GM10248 (cell line): ENCODE results near the gene HNRNPA2B1.
A peak's percentile ranks its signal among the peaks of the same experiment; 100 is the strongest.

Experiments used
- CTCF ChIA-PET: fragments of 300-600 bp; sonication (Branson Sonifier 250); formaldehyde crosslinking; extraction: SDS; loops from one replicate; lab custom pipeline; 2021; ENCODE audit warnings: antibody characterized with exemption; lab: Yijun Ruan, JAX
- POLR2A ChIA-PET: fragments of 350-650 bp; sonication (Branson Sonifier 250); formaldehyde crosslinking; extraction: SDS; loops from one replicate; lab custom pipeline; 2020; ENCODE audit warnings: antibody characterized with exemption; lab: Yijun Ruan, JAX
- DNase-seq: peaks from one replicate; pipeline ENCODE4 v3.0.0; 2012; ENCODE audit errors: extremely low spot score
- CTCF ChIP-seq: IDR thresholded peaks from 2 replicates; pipeline ENCODE4 v1.5.1; 2012; ENCODE audit warnings: mild to moderate bottlenecking, low read depth; ENCODE audit errors: extremely low read depth, missing control alignments, control extremely low read depth

HNRNPA2B1 gene

GRCh38 chr7:26203016-26203415 is 2.5 kb upstream of the HNRNPA2B1 start:
- ChIA-PET POLR2A (no interaction called here), CTCF (interaction anchor here (0.8 to 2.0 kb wide), 2 partner anchors 92 to 310 kb away, joined by 3 to 8 read pairs; no protein-coding TSS in a partner anchor)
- TF ChIP-seq CTCF, result no peak
- no peak for DNase-seq

- no peak for TF ChIP-seq CTCF
- ChIA-PET CTCF (interaction anchor here (0.8 to 2.0 kb wide), 4 partner anchors 21 to 310 kb away, joined by 3 to 8 read pairs (median 3); no protein-coding TSS in a partner anchor), POLR2A (interaction anchor here (0.6 to 2.5 kb wide), 4 partner anchors 11 to 1078 kb away, joined by 4 to 9 read pairs (median 6); partner anchors contain the start of gene CYCS)
- peak; percentile 49 for DNase-seq
Observed at GRCh38 chr7:26202019-26202990, 1.8 kb upstream of the HNRNPA2B1 start.

GRCh38 chr7:26201247-26202018 is 887 bp upstream of the HNRNPA2B1 start, which contains the start of gene CBX3:
Gene CBX3, plus strand, starts transcription at chr7:26201745. Its CDS starts 1,254 bp downstream, at chr7:26202999.
- ChIA-PET CTCF (interaction anchor here (0.9 to 2.0 kb wide), 3 partner anchors 22 to 309 kb away, joined by 3 to 8 read pairs (median 3); no protein-coding TSS in a partner anchor), POLR2A (interaction anchor here (0.6 to 2.5 kb wide), 7 partner anchors 10 to 1077 kb away, joined by 3 to 9 read pairs (median 4); partner anchors contain the start of gene CYCS)
- DNase-seq, result peak; percentile 87
- TF ChIP-seq CTCF, result no peak

- CTCF ChIA-PET, result interaction anchor here (0.8 to 1.3 kb wide), 2 partner anchors 9 to 11 kb away, joined by 3 to 4 read pairs; no protein-coding TSS in a partner anchor
- DNase-seq, result peak; percentile 43
- POLR2A ChIA-PET, result interaction anchor here (0.6 to 2.5 kb wide), 9 partner anchors 8 to 1488 kb away, joined by 3 to 12 read pairs (median 3); partner anchors contain the start of gene NFE2L3
- TF ChIP-seq CTCF, result no peak
Observed at GRCh38 chr7:26200038-26200443, 505 bp downstream of the HNRNPA2B1 start.

DNA sequence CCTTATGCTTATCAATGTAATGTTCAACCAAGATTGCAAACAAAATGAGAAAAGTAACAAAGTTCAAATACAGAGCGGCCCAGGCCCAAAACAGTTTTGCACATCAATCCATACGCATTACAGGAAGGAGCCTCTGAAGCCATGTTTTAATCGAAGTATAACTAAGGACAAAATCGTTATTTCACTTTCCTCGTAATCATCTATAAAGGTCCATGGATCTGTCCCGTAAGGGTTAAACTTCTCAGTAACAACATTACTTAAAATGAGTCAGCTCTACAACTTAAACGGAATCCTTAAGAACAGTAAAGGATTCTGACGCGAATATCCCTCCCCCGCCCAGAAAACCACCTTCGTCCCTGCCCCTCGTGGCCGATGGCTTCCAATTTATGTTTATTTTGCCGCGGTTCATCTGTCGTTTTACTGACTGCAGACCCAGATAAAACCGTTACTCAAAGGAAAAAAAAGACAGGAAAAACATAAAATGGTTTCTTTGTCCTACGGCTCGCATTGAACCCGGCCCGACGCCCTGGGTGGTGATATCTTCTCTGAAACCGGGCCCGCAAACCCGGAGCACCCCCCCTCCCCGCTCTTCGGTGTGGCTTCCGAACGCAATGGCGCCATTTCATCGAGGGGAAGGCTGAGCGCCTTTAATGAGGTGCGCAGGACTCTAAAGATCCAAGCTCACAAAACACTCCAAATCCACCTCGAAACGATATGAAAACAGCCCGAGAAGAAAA is 1.1 kb downstream of the HNRNPA2B1 start:
- TF ChIP-seq CTCF, result no peak
- POLR2A ChIA-PET, result interaction anchor here (0.6 to 2.8 kb wide), 11 partner anchors 8 to 1489 kb away, joined by 3 to 41 read pairs (median 3); partner anchors contain the start of gene NFE2L3
- no peak for DNase-seq
- CTCF ChIA-PET, result interaction anchor here (0.8 to 3.3 kb wide), 10 partner anchors 8 to 306 kb away, joined by 3 to 48 read pairs (median 6); partner anchors contain the start of gene NFE2L3
